Measurements from ENCODE around the gene MYO1E. TPM values are rescaled to one million over a fixed set of nuclear protein-coding genes. Genes with fewer than 3 reads are reported as not detected.

The MYO1E gene
- total RNA-seq, 4 donors from 2014 or later: 49.7 to 76.1 (median 65.6) TPM

- 85 to 89% methylated on average over 10 of the region's 10 CpGs for WGBS, 2 donors (ENCODE audit: low coverage in 1 of 2)
- H3K4me1 ChIP-seq: no peaks in the 10 kb centered on the region
- H3K4me3 ChIP-seq: no peak overlapping the region
- H3K9me3 ChIP-seq: no peaks in the 10 kb centered on the region
- no peak for TF ChIP-seq POLR2AphosphoS5 (IDR thresholded peaks at IDR 0.05)
- TF ChIP-seq EP300 (IDR thresholded peaks at IDR 0.05): no peak
- TF ChIP-seq POLR2A (IDR thresholded peaks at IDR 0.05): no peak
- TF ChIP-seq CTCF (IDR thresholded peaks at IDR 0.05): no peak
- H3K27me3 ChIP-seq: no peaks in the 10 kb centered on the region
- H3K27ac ChIP-seq: no peak overlapping the region
- peaks cover 0 to 13% of the 10 kb centered on the region in 2 donors for H3K36me3 ChIP-seq
- no peak for ATAC-seq
Measured at GRCh38 chr15:59268852-59269407, 103.7 kb downstream of the MYO1E start.

- no peak for ATAC-seq
- H3K9me3 ChIP-seq: no peaks in the 10 kb centered on the region
- no peak overlapping the region for H3K4me3 ChIP-seq
- H3K36me3 ChIP-seq: peaks cover 0 to 13% of the 10 kb centered on the region in 2 donors
- H3K27me3 ChIP-seq: no peaks in the 10 kb centered on the region
- no peaks in the 10 kb centered on the region for H3K4me1 ChIP-seq
- TF ChIP-seq POLR2A (IDR thresholded peaks at IDR 0.05): no peak
- TF ChIP-seq CTCF (IDR thresholded peaks at IDR 0.05): no peak
- no peak for TF ChIP-seq POLR2AphosphoS5 (IDR thresholded peaks at IDR 0.05)
- TF ChIP-seq EP300 (IDR thresholded peaks at IDR 0.05): no peak
- H3K27ac ChIP-seq: no peak overlapping the region
- WGBS, 2 donors (ENCODE audit: low coverage in 1 of 2): 75 to 86% methylated on average over 3 of the region's 3 CpGs
Measured at GRCh38 chr15:59268168-59268851, 104.4 kb downstream of the MYO1E start.

- Histone ChIP-seq H3K27me3 (no peaks in the 10 kb centered on the region), H3K4me1 (no peaks in the 10 kb centered on the region), H3K36me3 (peaks cover 0 to 22% of the 10 kb centered on the region in 2 donors), H3K27ac (no peak overlapping the region), H3K9me3 (no peaks in the 10 kb centered on the region), H3K4me3 (no peak overlapping the region)
- TF ChIP-seq POLR2AphosphoS5 (IDR thresholded peaks at IDR 0.05): no peak
- no peak for ATAC-seq
- 93 to 95% methylated on average over 4 to 5 of the region's 5 CpGs for WGBS, 2 donors (ENCODE audit: low coverage in 1 of 2)
Measured at GRCh38 chr15:59266028-59266427, 106.6 kb downstream of the MYO1E start.

GRCh38 chr15:59262316-59262715 lies 110.4 kb downstream of the MYO1E start:
- Histone ChIP-seq H3K4me3 (no peak overlapping the region), H3K27me3 (no peaks in the 10 kb centered on the region), H3K9me3 (no peaks in the 10 kb centered on the region), H3K36me3 (peaks cover 0 to 23% of the 10 kb centered on the region in 2 donors), H3K4me1 (no peaks in the 10 kb centered on the region), H3K27ac (no peak overlapping the region)
- no peak for TF ChIP-seq POLR2AphosphoS5 (IDR thresholded peaks at IDR 0.05)
- TF ChIP-seq POLR2A (IDR thresholded peaks at IDR 0.05): no peak
- no peak for TF ChIP-seq EP300 (IDR thresholded peaks at IDR 0.05)
- no peak for TF ChIP-seq CTCF (IDR thresholded peaks at IDR 0.05)
- WGBS, 2 donors (ENCODE audit: low coverage in 1 of 2): 93 to 95% methylated on average over 5 to 7 of the region's 7 CpGs
- no peak for ATAC-seq

- ATAC-seq: no peak
- Histone ChIP-seq H3K36me3 (peaks cover 0 to 37% of the 10 kb centered on the region in 2 donors), H3K27ac (no peak overlapping the region), H3K4me3 (no peak overlapping the region), H3K9me3 (no peaks in the 10 kb centered on the region), H3K27me3 (no peaks in the 10 kb centered on the region), H3K4me1 (no peaks in the 10 kb centered on the region)
- TF ChIP-seq POLR2AphosphoS5 (IDR thresholded peaks at IDR 0.05) (no peak), EP300 (IDR thresholded peaks at IDR 0.05) (no peak), CTCF (IDR thresholded peaks at IDR 0.05) (no peak), POLR2A (IDR thresholded peaks at IDR 0.05) (no peak)
- WGBS, 2 donors (ENCODE audit: low coverage in 1 of 2): 72 to 80% methylated on average over 6 of the region's 6 CpGs
Measured at GRCh38 chr15:59260090-59260489, 112.6 kb downstream of the MYO1E start.

Measured in gastroesophageal sphincter (tissue), 4 donors.